Measurements from ENCODE around the gene SNAP23. TPM values are rescaled to one million over a fixed set of nuclear protein-coding genes. Genes with fewer than 3 reads are reported as not detected.

The SNAP23 gene
- total RNA-seq, 1 donor from 2014 or later = 111 TPM

Other genes starting within 250 kb of the SNAP23 start
- gene GANC, start 222.4 kb upstream of the SNAP23 start, total RNA-seq = 59.9 and 72.2 TPM in 2 replicates
- 45.4 and 52.6 TPM in 2 replicates for gene TMEM87A, start 222.2 kb upstream of the SNAP23 start, total RNA-seq
- gene CAPN3, start 136.1 kb upstream of the SNAP23 start, total RNA-seq = 17.9 and 23.8 TPM in 2 replicates
- gene ZNF106, start 4.5 kb upstream of the SNAP23 start, total RNA-seq = 46.6 and 46.9 TPM in 2 replicates
- 16.1 and 21.4 TPM in 2 replicates for gene LRRC57, start 53.2 kb downstream of the SNAP23 start, total RNA-seq
- gene HAUS2, start 53.2 kb downstream of the SNAP23 start, total RNA-seq = 18.2 and 20.8 TPM in 2 replicates
- gene STARD9, start 80.0 kb downstream of the SNAP23 start, total RNA-seq = 5.5 and 7.1 TPM in 2 replicates
- gene CDAN1, start 241.5 kb downstream of the SNAP23 start, total RNA-seq = 14.6 and 15.6 TPM in 2 replicates